HG02938 (cell line): ENCODE measurements around the gene DUS3L.

Experiments
- ATAC-seq: cut with Tn5 transposase; IDR thresholded peaks from one replicate; pipeline ENCODE4 v1.9.1; 2021; ENCODE audit warnings: mild to moderate bottlenecking, moderate library complexity; ENCODE audit not compliant: unreplicated experiment

The DUS3L gene

DNA sequence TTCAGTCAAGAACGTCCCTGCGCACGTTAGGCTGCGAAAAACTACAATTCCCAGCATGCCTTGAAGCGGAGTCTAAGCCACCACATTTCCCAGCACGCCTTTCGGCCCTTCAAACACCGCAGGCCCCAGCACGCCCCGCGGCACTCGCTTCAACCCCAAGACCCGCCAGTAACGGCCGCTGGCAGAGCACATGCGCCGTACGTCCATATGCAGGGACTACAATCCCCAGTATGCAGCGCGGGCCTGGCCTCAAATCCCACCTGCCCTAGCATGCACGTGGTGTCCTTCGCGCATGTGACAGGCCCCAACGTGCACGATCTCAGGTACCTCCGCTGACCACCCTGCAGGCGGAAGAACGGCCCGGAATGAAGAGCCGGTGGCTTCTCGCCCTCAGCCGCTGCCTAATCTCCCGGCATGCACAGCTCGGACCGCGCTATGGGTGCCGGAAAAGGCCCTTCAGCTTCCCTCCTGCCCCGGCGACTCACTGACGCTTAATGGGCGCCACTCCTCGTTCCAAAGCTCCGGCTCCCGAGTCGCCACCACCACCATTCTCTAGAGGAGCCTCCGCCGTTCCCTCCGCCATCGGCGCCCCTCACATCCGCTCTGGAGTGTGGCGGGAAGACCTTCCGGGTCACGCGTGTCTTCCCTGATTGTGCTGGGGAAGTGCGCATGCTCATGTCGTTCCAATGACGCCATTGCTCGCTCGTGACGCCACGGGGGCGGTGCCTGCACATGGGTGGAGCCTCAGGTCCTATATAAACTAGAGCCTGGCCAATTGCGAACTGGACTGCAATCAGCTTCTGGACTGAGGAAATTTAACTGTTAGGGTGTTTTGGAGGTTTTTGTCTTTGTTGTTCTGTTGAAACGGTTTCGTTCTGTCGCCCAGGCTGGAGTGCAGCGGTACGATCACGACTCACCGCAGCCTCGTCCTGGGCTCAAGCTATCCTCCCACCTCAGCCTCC lies at the start of gene DUS3L:
Gene DUS3L (minus strand): TSS at position 605 of the 962 bp plus-strand sequence. CDS start 22 bp downstream, at position 583.
- peak; percentile 83 for ATAC-seq

DNA sequence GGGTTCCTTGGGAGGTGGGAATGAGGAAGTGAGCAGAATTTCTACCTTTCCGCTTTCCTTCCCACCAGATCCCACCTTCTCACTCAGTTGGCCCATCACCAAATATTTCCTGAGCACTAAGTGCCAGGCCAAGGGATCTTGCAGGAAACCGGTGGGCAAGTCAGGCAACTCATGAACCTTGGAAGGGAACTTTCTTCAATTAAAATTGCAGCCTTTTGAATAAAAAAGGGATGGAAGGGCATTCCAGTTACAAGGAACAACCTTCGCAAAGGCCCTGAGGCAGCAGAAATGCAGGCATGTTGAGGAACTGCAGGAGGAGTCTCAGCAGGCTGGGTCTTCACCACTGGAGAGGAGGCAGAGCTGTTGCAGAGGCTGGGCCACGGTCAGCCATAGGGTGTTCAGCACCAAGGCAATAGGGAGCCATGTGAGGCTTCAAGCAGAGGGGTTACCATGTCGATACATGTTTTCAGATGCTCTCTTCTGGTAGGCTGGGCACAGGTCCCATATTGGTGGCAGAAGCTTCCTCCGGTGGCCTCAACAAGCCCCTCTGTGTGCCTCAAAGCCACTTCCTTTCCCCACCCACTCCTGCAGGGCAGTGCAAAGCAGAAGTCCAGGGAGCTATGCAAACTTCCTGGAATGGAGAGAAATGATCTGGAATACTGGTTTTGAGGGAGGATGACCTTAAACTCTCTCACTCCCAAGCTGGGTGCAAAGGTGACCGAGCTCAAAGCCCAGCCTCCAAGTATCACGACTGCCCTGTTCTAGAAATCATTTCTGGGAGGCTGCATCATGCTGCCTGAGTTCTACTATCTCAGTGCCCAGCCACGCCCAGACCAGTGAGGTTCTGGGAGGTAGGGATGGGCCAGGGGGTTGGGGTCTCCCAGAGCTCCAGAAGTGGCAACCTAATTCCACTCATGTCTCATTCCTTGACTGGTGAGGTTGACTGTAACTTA lies 48.4 kb upstream of the DUS3L start, which contains the start of gene FUT6:
Gene FUT6 (minus strand): TSS at position 638 of the 953 bp plus-strand sequence. CDS start 7,135 bp downstream, outside the sequence.
- ATAC-seq = no peak

DNA sequence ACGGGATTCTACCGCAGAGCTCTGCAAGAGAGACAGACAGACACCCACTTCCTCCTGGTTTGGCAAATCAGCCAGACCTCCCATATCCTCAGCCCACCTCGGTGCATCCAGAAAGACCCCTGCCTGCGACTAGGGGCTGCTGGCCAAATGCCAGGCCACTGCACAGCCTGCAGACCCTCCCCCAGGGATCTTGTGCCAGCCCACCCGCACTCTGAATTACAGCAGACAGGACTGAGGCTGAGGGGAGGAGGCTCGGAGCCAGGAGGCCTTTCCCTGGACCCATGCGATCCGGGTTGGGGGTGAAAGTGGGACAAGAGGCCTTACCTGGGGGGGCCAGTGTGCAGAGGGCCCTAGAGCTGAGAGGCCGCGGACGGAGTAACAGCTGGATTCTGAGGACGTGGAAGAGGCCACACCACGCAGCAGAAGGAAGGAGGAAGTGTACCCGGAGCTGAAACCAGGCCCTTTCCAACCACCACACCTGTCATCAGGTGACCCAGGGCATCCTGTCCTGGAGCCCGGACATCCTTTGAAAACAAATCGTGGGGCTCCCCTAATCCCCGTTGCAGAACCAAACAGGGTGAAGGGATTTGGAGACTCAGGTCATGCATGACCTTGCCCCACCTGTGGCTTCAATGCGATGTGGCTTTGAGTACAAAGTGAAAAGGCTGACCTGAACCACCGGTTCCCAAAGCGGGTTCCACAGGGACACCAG lies 47.5 kb upstream of the DUS3L start:
- no peak for ATAC-seq

- ATAC-seq = no peak
Observed at GRCh38 chr19:5837761-5838352, 46.9 kb upstream of the DUS3L start.

DNA sequence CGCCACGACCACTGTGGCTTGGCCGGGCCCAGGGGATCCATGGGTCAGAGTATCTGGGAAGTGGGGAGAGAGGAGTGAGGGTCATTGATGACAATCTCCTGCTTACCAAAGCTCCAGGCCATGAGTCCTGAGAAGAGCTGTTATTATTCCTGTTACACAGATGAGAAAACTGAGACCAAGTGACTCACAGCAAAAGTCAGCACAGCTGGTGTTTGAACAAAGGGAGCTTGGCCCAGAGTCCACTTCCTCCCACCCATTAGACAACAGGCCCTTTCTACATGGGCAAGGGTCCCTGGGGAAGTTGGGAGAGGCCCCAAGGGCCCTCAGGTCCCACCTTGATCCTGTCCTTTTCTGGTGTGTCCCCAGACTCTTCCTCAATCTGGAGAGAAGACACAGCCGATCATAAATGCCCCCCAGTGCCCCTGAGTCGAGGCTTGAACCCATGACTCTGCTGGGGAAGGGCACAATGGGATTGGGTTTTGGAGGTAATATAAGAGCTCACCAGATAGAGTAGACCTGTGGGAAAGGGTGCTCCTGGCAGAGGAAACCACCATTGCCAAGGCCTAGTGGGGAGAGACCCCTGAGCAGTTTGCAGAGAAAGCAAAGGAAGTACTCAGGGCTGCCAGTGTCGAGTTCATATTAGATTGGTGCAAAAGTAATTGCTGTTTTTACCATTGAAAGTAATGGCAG lies 41.7 kb upstream of the DUS3L start:
- ATAC-seq = no peak

GRCh38 chr19:5832061-5832460 lies 41.1 kb upstream of the DUS3L start:
- no peak for ATAC-seq

GRCh38 chr19:5831159-5831558 lies 40.2 kb upstream of the DUS3L start:
- no peak for ATAC-seq

GRCh38 chr19:5829567-5830310 lies 38.8 kb upstream of the DUS3L start:
- no peak for ATAC-seq

GRCh38 chr19:5828661-5829566 lies 38.0 kb upstream of the DUS3L start:
- ATAC-seq = no peak

GRCh38 chr19:5827891-5828660 lies 37.1 kb upstream of the DUS3L start:
- peak; percentile 69 for ATAC-seq

DNA sequence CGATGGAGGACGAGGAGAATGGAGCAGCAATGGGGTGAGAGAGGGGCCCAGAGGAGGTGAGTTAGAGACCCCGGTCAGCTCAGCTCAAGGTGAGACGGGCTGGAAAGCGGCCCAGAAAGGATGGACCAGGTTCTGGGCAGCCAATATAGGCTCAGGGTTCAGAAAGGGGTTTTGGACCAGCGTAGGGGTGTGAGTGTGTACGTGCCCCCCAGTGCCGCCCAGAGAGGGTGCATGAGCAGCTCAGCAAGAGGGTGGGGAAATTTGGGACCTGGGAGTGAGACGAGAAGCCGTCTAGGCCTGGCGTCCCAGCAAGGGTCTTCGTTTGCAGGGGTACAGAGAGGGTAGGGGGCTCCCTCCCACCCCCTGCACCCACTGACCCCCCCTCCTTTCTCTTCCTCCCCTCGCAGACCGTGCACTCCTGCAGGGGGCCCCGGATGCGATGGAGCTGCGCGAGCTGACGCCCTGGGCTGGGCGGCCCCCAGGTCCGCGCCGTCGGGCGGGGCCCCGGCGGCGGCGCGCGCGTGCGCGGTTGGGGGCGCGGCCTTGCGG lies 36.5 kb upstream of the DUS3L start:
- no peak for ATAC-seq

DNA sequence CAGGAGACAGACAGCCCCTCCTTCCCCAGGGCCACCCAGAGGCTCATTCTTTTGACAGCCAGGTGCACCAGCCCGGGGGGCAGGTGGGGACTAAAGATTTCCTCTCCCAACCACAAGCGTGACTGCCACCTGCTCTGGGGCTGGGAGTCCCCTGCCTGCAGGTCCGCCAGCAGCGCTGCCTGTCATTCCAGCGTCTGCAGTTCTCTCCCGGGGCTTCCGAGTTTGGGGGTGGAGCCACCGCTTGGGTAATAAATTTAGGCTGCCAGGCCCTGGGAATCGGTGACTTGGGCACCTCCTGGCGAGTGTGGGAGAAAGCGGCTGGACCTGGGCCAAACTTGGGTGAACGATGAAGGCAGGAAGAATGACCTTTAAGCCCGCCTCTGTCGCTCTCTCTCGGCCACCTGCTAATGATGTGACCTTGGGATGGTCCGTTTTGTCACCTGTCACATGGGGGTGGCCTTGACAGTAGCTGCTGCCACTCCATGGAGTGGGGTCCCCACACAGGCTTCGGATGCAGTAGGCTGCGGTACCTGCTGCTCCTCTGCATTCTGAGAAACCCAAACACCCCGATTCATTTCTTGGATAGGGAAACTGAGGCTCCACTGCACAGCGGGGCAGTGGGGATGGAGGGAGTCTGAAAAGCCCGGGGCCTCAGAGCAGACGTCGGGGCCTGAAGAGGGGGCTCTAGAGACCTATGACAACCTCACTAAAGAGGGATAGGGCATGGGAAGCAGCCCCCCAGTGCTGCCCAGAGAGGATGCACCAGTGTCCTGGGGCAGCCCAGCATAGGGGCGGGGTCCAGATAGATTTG lies 35.8 kb upstream of the DUS3L start:
- ATAC-seq = no peak

DNA sequence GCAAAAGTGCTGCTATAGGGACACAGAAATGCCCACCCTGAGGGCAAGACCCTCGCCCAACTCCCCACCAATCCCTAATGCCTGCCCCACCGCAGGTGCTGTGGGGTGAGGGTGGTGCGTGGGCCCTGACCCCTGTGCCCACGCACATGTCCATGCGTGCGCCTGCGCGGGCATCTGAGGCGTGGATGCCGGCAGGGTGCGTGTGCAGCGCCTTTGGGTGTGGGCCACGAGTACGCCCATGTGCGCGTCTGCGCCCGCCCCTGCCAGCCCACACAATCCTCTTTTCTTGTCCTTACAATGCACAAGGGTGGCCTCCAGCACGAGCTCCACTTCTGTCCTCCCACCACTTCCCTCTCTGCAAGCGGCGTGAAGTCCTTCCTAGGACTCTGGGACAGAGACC lies 34.2 kb upstream of the DUS3L start:
- ATAC-seq = no peak

GRCh38 chr19:5824751-5825150 lies 33.8 kb upstream of the DUS3L start:
- no peak for ATAC-seq

DNA sequence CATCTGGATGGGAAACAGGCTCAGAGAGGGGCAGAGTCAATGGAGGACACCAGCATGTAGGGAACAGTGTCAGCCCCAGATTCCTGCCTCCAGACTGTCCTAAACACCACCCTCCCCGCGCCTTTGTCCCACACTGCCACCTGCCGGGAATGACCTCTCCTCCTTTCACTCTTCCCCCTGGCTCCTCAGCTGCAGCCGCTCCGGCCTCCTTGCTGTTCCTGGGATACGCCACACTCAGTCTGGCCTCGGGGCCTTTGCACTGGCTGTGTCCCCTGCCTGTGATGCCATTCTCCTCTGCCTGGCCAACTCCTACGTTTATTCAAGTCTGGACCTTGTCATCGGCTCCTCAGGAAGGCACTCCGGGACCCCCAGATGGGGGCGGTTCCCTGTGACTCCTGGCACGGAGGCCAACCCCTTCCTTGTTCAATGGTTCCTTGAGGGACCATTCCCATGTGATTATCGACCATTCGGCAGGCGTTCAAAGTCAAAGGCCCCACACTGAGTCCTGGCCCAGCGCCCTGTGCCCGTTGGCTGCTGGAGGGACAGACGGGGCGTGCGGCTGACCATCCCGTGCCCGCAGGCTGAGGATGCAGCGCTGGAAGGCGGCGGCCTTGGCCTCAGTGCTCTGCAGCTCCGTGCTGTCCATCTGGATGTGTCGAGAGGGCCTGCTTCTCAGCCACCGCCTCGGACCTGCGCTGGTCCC lies 32.8 kb upstream of the DUS3L start:
- no peak for ATAC-seq
